ENCODE data around the gene SLCO1B1. TPM values are rescaled to one million over a fixed set of nuclear protein-coding genes. Genes with fewer than 3 reads are reported as not detected.
"Not testable (repeated sequence)": the region's sequence is repeated elsewhere in the genome, so short reads cannot be mapped to it uniquely, and the experiment has no call there.

SLCO1B1 gene
- total RNA-seq (2014; rRNA removed; shearing (Covaris generic)) = not detected in 2 replicates

DNA sequence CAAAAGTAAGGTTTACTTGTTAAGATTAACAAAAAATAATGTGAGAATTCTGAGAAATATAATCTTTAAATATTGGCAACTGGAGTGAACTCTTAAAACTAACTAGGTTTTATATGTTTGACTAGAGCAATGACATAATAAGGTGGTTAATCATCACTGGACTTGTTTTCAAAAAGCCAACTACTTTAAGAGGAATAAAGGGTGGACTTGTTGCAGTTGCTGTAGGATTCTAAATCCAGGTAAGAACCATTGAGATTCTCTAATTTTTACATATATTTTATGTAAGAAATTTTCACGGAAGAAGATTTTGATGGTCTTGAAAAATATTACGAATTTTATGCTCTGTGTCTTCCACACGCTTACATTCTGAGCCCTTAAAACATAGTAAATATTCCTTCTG is at the start of gene SLCO1B1:
Gene SLCO1B1, plus strand, starts transcription at position 197 of the 400 bp plus-strand sequence. CDS start 10,381 bp downstream, outside the sequence.
- Histone ChIP-seq H3K36me3 (no peaks in the 10 kb centered on the region), H3K9me3 (replicated peaks) (no peaks in the 10 kb centered on the region), H3K27me3 (replicated peaks) (no peaks in the 10 kb centered on the region), H3K27ac (no peak within 1 kb of the TSS), H3K4me3 (no peak within 1 kb of the TSS), H3K4me1 (replicated peaks) (no peaks in the 10 kb centered on the region)
- DNase-seq (ENCODE audit: low read depth in 1 of 2, low spot score in 2 of 2) = no peak

DNA sequence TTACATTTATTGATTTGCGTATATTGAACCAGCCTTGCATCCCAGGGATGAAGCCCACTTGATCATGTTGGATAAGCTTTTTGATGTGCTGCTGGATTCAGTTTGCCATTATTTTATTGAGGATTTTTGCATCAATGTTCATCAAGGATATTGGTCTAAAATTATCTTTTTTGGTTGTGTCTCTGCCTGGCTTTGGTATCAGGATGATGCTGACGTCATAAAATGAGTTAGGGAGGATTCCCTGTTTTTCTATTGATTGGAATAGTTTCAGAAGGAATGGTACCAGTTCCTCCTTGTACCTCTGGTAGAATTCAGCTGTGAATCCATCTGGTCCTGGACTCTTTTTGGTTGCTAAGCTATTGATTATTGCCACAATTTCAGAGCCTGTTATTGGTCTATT is 46.2 kb upstream of the SLCO1B1 start:
- not testable (repeated sequence) for H3K27ac ChIP-seq; DNase-seq (ENCODE audit: low read depth in 1 of 2, low spot score in 2 of 2); H3K4me3 ChIP-seq; H3K27me3 ChIP-seq (replicated peaks); H3K9me3 ChIP-seq (replicated peaks); H3K4me1 ChIP-seq (replicated peaks); H3K36me3 ChIP-seq

- Histone ChIP-seq H3K27me3 (replicated peaks) (no peaks in the 10 kb centered on the region; the same call in 1 of the 2 replicates), H3K9me3 (replicated peaks) (no peaks in the 10 kb centered on the region; the same call in 1 of the 2 replicates), H3K27ac (no peak overlapping the region), H3K4me3 (no peak overlapping the region), H3K4me1 (replicated peaks) (no peaks in the 10 kb centered on the region), H3K36me3 (no peaks in the 10 kb centered on the region)
- DNase-seq (ENCODE audit: low read depth in 1 of 2, low spot score in 2 of 2) = no peak
Measured at GRCh38 chr12:21111732-21112131, 19.3 kb upstream of the SLCO1B1 start.

DNA sequence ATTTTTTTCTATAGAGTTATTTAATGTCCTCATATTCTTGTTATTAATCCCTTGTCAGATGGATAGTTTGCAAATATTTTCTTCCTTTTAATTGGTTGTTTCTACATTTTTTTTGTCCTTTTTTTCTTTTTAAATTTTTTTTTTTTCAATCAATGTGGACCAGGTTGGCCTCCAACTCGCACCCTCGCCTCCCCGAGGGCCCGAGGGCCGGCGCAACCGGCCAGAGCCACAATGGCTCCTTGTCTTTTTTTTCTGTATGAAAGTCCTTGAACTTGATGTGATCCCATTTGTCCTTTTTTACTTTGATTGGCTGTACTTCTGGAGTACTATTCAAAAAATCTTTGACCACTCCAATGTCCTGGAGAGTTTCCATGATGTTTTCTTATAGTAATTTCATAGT is 17.7 kb upstream of the SLCO1B1 start:
- Histone ChIP-seq H3K27ac (no peak overlapping the region), H3K4me3 (no peak overlapping the region), H3K4me1 (replicated peaks) (no peaks in the 10 kb centered on the region), H3K9me3 (replicated peaks) (no peaks in the 10 kb centered on the region; the same call in 1 of the 2 replicates), H3K36me3 (no peaks in the 10 kb centered on the region), H3K27me3 (replicated peaks) (no peaks in the 10 kb centered on the region)
- DNase-seq (ENCODE audit: low read depth in 1 of 2, low spot score in 2 of 2) = no peak

DNA sequence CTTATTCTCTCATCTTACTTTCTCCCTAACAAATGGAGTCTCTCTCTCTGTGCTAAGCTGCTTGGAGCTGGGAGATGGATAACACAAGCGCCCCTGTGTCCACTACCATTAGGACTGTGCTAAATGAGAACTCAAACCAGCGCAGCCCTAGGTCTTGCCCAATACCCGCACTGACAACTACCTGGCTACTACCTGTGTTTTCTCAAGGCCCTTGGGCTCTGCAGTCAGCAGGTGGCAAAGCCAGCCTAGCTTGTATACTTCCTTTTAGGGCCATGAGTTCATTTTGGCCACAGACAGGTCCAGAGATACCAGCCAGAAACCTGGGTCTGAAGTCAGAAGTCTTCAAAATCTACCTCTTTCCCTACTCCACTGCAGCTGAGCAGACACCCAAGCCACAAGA is 13.0 kb upstream of the SLCO1B1 start:
- H3K4me1 ChIP-seq (replicated peaks) = no peaks in the 10 kb centered on the region
- H3K27ac ChIP-seq = no peak overlapping the region
- no peak overlapping the region for H3K4me3 ChIP-seq
- DNase-seq (ENCODE audit: low read depth in 1 of 2, low spot score in 2 of 2) = no peak
- H3K27me3 ChIP-seq (replicated peaks) = no peaks in the 10 kb centered on the region
- H3K36me3 ChIP-seq = no peaks in the 10 kb centered on the region
- no peaks in the 10 kb centered on the region for H3K9me3 ChIP-seq (replicated peaks)

GRCh38 chr12:21118760-21119159 is 12.2 kb upstream of the SLCO1B1 start:
- Histone ChIP-seq H3K4me3 (no peak overlapping the region), H3K27ac (no peak overlapping the region), H3K4me1 (replicated peaks) (no peaks in the 10 kb centered on the region), H3K9me3 (replicated peaks) (no peaks in the 10 kb centered on the region), H3K27me3 (replicated peaks) (no peaks in the 10 kb centered on the region), H3K36me3 (no peaks in the 10 kb centered on the region)
- DNase-seq (ENCODE audit: low read depth in 1 of 2, low spot score in 2 of 2) = no peak

- no peaks in the 10 kb centered on the region for H3K4me1 ChIP-seq (replicated peaks)
- no peaks in the 10 kb centered on the region for H3K9me3 ChIP-seq (replicated peaks)
- no peak overlapping the region for H3K4me3 ChIP-seq
- DNase-seq (ENCODE audit: low read depth in 1 of 2, low spot score in 2 of 2) = no peak
- no peaks in the 10 kb centered on the region for H3K27me3 ChIP-seq (replicated peaks)
- H3K36me3 ChIP-seq = no peaks in the 10 kb centered on the region
- H3K27ac ChIP-seq = no peak overlapping the region
Measured at GRCh38 chr12:21129351-21129750, 1.6 kb upstream of the SLCO1B1 start.

DNA sequence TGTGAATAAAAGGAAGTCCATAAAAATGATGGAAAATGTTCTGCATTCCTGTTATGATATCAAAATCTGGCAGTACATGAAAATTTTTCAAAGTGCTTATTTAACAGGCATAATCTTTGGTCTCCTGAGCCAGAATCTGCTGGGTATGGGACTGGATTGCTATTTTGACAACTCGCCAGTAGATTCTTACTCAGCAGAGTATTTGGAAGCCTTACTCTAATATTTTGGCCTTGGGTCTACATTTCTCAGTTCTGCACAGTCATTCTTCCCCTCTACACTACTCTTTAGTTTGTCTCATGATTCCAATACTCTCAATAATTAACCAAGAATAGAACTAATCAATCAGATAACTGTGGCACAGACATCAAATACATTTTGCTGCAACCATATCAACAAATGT is 1.1 kb upstream of the SLCO1B1 start:
- no peak overlapping the region for H3K4me3 ChIP-seq
- H3K27me3 ChIP-seq (replicated peaks) = no peaks in the 10 kb centered on the region
- no peaks in the 10 kb centered on the region for H3K9me3 ChIP-seq (replicated peaks)
- H3K4me1 ChIP-seq (replicated peaks) = no peaks in the 10 kb centered on the region
- no peaks in the 10 kb centered on the region for H3K36me3 ChIP-seq
- no peak for DNase-seq (ENCODE audit: low read depth in 1 of 2, low spot score in 2 of 2)
- no peak overlapping the region for H3K27ac ChIP-seq

GRCh38 chr12:21137318-21137999 is 6.5 kb downstream of the SLCO1B1 start:
- not testable (repeated sequence) for DNase-seq (ENCODE audit: low read depth in 1 of 2, low spot score in 2 of 2); H3K36me3 ChIP-seq; H3K9me3 ChIP-seq (replicated peaks); H3K4me1 ChIP-seq (replicated peaks); H3K4me3 ChIP-seq; H3K27me3 ChIP-seq (replicated peaks); H3K27ac ChIP-seq

DNA sequence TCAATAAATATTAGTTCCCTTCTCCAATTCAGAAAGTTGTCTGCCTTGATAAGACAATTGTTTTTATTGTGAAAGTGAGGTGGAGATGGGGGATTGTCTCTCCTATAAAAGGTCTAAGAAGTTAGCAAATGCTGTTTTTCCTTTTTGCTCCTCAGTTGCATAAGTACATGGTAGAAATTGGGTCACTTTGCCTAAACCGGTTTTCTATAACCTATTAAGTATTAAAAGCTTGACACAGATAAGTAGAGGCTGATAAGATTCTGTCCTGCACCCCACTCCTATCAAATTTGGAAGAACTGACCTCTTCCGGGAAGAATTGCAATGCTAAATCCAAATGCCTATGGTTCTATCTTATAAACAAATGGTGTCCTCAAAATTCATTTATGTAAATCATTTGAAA is 7.0 kb downstream of the SLCO1B1 start:
- no peak for DNase-seq (ENCODE audit: low read depth in 1 of 2, low spot score in 2 of 2)
- H3K4me1 ChIP-seq (replicated peaks) = no peaks in the 10 kb centered on the region
- no peak overlapping the region for H3K4me3 ChIP-seq
- no peaks in the 10 kb centered on the region for H3K36me3 ChIP-seq
- no peaks in the 10 kb centered on the region for H3K27me3 ChIP-seq (replicated peaks)
- no peaks in the 10 kb centered on the region for H3K9me3 ChIP-seq (replicated peaks)
- no peak overlapping the region for H3K27ac ChIP-seq

- Histone ChIP-seq H3K4me1 (replicated peaks) (no peaks in the 10 kb centered on the region), H3K9me3 (replicated peaks) (no peaks in the 10 kb centered on the region), H3K27me3 (replicated peaks) (no peaks in the 10 kb centered on the region), H3K36me3 (no peaks in the 10 kb centered on the region), H3K4me3 (no peak overlapping the region), H3K27ac (no peak overlapping the region)
- DNase-seq (ENCODE audit: low read depth in 1 of 2, low spot score in 2 of 2) = no peak
Measured at GRCh38 chr12:21144309-21144708, 13.3 kb downstream of the SLCO1B1 start.

GRCh38 chr12:21149861-21150260 is 18.9 kb downstream of the SLCO1B1 start:
- H3K9me3 ChIP-seq (replicated peaks); H3K27me3 ChIP-seq (replicated peaks); H3K4me3 ChIP-seq; H3K4me1 ChIP-seq (replicated peaks); H3K27ac ChIP-seq; H3K36me3 ChIP-seq; DNase-seq (ENCODE audit: low read depth in 1 of 2, low spot score in 2 of 2): not testable (repeated sequence)

GRCh38 chr12:21151184-21151583 is 20.2 kb downstream of the SLCO1B1 start:
- Histone ChIP-seq H3K9me3 (replicated peaks) (no peaks in the 10 kb centered on the region), H3K36me3 (no peaks in the 10 kb centered on the region), H3K27ac (no peak overlapping the region), H3K27me3 (replicated peaks) (no peaks in the 10 kb centered on the region), H3K4me1 (replicated peaks) (no peaks in the 10 kb centered on the region), H3K4me3 (no peak overlapping the region)
- DNase-seq (ENCODE audit: low read depth in 1 of 2, low spot score in 2 of 2) = no peak

DNA sequence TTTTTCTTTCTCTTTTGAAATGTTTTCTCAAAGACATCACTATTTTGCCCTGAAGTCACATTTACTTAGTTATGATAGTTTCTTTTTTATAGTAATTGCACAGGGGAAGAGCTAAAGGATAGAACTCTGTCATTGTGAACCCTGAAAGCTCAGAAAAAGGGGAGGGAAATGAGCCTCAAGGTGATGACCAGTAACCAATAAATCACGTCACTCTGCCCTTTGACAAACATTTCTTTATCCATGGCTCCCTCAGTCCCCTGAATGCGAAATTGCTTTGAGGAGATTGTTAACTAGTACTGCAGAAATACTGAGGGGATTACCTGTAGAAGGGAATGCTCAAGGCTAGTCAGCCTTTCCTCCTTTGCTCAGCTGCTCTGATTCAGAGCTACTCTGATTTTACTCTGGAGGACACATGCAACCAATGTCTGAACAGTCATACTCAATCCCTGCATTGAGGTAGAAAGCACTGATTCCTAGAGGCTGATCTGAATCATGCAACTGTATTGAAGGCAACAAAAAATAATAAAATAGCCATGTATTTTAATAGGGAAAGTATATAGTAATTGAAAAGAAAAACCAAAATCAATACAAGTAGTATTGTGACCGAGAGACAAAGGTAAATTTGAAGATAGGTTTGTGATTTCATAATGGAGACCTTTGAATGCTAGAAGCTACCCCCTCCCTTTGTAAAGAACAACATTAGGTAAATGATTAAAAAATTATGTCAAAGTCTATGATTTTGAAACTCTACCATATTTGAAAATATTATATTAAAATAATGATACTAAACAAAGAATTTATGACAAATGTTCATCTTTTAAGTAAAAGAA is 24.7 kb downstream of the SLCO1B1 start:
- Histone ChIP-seq H3K9me3 (replicated peaks) (no peaks in the 10 kb centered on the region), H3K4me1 (replicated peaks) (no peaks in the 10 kb centered on the region), H3K27ac (no peak overlapping the region), H3K27me3 (replicated peaks) (no peaks in the 10 kb centered on the region), H3K4me3 (no peak overlapping the region), H3K36me3 (no peaks in the 10 kb centered on the region)
- DNase-seq (ENCODE audit: low read depth in 1 of 2, low spot score in 2 of 2) = no peak
